Measurements from ENCODE around the gene PIK3C2G.

Gene PIK3C2G

GRCh38 chr12:18601962-18602361 lies 340.6 kb downstream of the PIK3C2G start:
- H3K9ac ChIP-seq (ENCODE audit: low read depth, low read length): no peak overlapping the region
- no peak overlapping the region for H3K4me2 ChIP-seq (ENCODE audit: insufficient read depth, low read length)
- H3K4me1 ChIP-seq (ENCODE audit: insufficient read depth, low read length): no peaks in the 10 kb centered on the region
- no peaks in the 10 kb centered on the region for H3K27me3 ChIP-seq (ENCODE audit: insufficient read depth, low read length, poor library complexity)
- H3K27ac ChIP-seq (ENCODE audit: low read length): no peak overlapping the region
- ATAC-seq (ENCODE audit: insufficient read depth, low read depth): no peak
- no peaks in the 10 kb centered on the region for H4K20me1 ChIP-seq (ENCODE audit: insufficient read depth, low read length)
- H3K36me3 ChIP-seq (ENCODE audit: insufficient read depth, low read length): no peaks in the 10 kb centered on the region
- H3K79me2 ChIP-seq (ENCODE audit: insufficient read depth, low read length): no peaks in the 10 kb centered on the region
- H3K9me3 ChIP-seq (ENCODE audit: insufficient read depth, low read length, severe bottlenecking): no peaks in the 10 kb centered on the region
- H3K4me3 ChIP-seq (ENCODE audit: low read depth in 1 of 2, low read length in 2 of 2): no peak overlapping the region
- no peak overlapping the region for H2AFZ ChIP-seq (ENCODE audit: low read depth, low read length)
- TF ChIP-seq EZH2 (IDR thresholded peaks at IDR 0.05; ENCODE audit: borderline replicate concordance, low read depth, low read length, severe bottlenecking): no peak
- TF ChIP-seq CTCF (IDR thresholded peaks at IDR 0.05; ENCODE audit: borderline replicate concordance, extremely low read depth, low read length, poor library complexity, severe bottlenecking): no peak
- DNase-seq: no peak

GRCh38 chr12:18612971-18613370 lies 351.7 kb downstream of the PIK3C2G start:
- Histone ChIP-seq H3K4me1 (ENCODE audit: insufficient read depth, low read length) (no peaks in the 10 kb centered on the region), H3K36me3 (ENCODE audit: insufficient read depth, low read length) (no peaks in the 10 kb centered on the region), H3K9me3 (ENCODE audit: insufficient read depth, low read length, severe bottlenecking) (no peaks in the 10 kb centered on the region), H4K20me1 (ENCODE audit: insufficient read depth, low read length) (no peaks in the 10 kb centered on the region), H3K4me3 (ENCODE audit: low read depth in 1 of 2, low read length in 2 of 2) (no peak overlapping the region), H3K4me2 (ENCODE audit: insufficient read depth, low read length) (no peak overlapping the region), H3K9ac (ENCODE audit: low read depth, low read length) (no peak overlapping the region), H3K27ac (ENCODE audit: low read length) (no peak overlapping the region), H3K79me2 (ENCODE audit: insufficient read depth, low read length) (no peaks in the 10 kb centered on the region), H2AFZ (ENCODE audit: low read depth, low read length) (no peak overlapping the region), H3K27me3 (ENCODE audit: insufficient read depth, low read length, poor library complexity) (no peaks in the 10 kb centered on the region)
- TF ChIP-seq CTCF (IDR thresholded peaks at IDR 0.05; ENCODE audit: borderline replicate concordance, extremely low read depth, low read length, poor library complexity, severe bottlenecking): no peak
- TF ChIP-seq EZH2 (IDR thresholded peaks at IDR 0.05; ENCODE audit: borderline replicate concordance, low read depth, low read length, severe bottlenecking): no peak
- no peak for ATAC-seq (ENCODE audit: insufficient read depth, low read depth)
- DNase-seq: no peak

GRCh38 chr12:18620986-18621385 lies 359.7 kb downstream of the PIK3C2G start:
- ATAC-seq (ENCODE audit: insufficient read depth, low read depth) (no peak), DNase-seq (no peak)
- Histone ChIP-seq H4K20me1 (ENCODE audit: insufficient read depth, low read length) (no peaks in the 10 kb centered on the region), H3K36me3 (ENCODE audit: insufficient read depth, low read length) (no peaks in the 10 kb centered on the region), H2AFZ (ENCODE audit: low read depth, low read length) (no peak overlapping the region), H3K9ac (ENCODE audit: low read depth, low read length) (no peak overlapping the region), H3K27ac (ENCODE audit: low read length) (no peak overlapping the region), H3K9me3 (ENCODE audit: insufficient read depth, low read length, severe bottlenecking) (no peaks in the 10 kb centered on the region), H3K4me1 (ENCODE audit: insufficient read depth, low read length) (no peaks in the 10 kb centered on the region), H3K4me2 (ENCODE audit: insufficient read depth, low read length) (no peak overlapping the region), H3K4me3 (ENCODE audit: low read depth in 1 of 2, low read length in 2 of 2) (no peak overlapping the region), H3K79me2 (ENCODE audit: insufficient read depth, low read length) (no peaks in the 10 kb centered on the region), H3K27me3 (ENCODE audit: insufficient read depth, low read length, poor library complexity) (no peaks in the 10 kb centered on the region)
- TF ChIP-seq EZH2 (IDR thresholded peaks at IDR 0.05; ENCODE audit: borderline replicate concordance, low read depth, low read length, severe bottlenecking): no peak
- TF ChIP-seq CTCF (IDR thresholded peaks at IDR 0.05; ENCODE audit: borderline replicate concordance, extremely low read depth, low read length, poor library complexity, severe bottlenecking): no peak

- Histone ChIP-seq H3K9ac (ENCODE audit: low read depth, low read length) (no peak overlapping the region), H3K4me1 (ENCODE audit: insufficient read depth, low read length) (no peaks in the 10 kb centered on the region), H3K4me2 (ENCODE audit: insufficient read depth, low read length) (no peak overlapping the region), H3K27me3 (ENCODE audit: insufficient read depth, low read length, poor library complexity) (no peaks in the 10 kb centered on the region), H4K20me1 (ENCODE audit: insufficient read depth, low read length) (no peaks in the 10 kb centered on the region), H3K79me2 (ENCODE audit: insufficient read depth, low read length) (no peaks in the 10 kb centered on the region), H3K27ac (ENCODE audit: low read length) (no peak overlapping the region), H3K9me3 (ENCODE audit: insufficient read depth, low read length, severe bottlenecking) (no peaks in the 10 kb centered on the region), H3K36me3 (ENCODE audit: insufficient read depth, low read length) (no peaks in the 10 kb centered on the region), H2AFZ (ENCODE audit: low read depth, low read length) (no peak overlapping the region), H3K4me3 (ENCODE audit: low read depth in 1 of 2, low read length in 2 of 2) (no peak overlapping the region)
- no peak for TF ChIP-seq CTCF (IDR thresholded peaks at IDR 0.05; ENCODE audit: borderline replicate concordance, extremely low read depth, low read length, poor library complexity, severe bottlenecking)
- TF ChIP-seq EZH2 (IDR thresholded peaks at IDR 0.05; ENCODE audit: borderline replicate concordance, low read depth, low read length, severe bottlenecking): no peak
- no peak for DNase-seq
- no peak for ATAC-seq (ENCODE audit: insufficient read depth, low read depth)
These were observed 368.1 kb downstream of the PIK3C2G start for GRCh38 chr12:18629445-18629844.

All from DND-41 (cell line).